ENCODE measurements around the gene RRH. TPM values are rescaled to one million over a fixed set of nuclear protein-coding genes. Genes with fewer than 3 reads are reported as not detected.
A peak's percentile ranks its signal among the peaks of the same experiment; 100 is the strongest.
"Not testable (repeated sequence)": the region's sequence is repeated elsewhere in the genome, so short reads cannot be mapped to it uniquely, and the experiment has no call there.

Gene RRH
- total RNA-seq, 2 donors from 2014 or later, result 0.57 TPM; not detected in 1

- no peak overlapping the region for H3K27ac ChIP-seq
Measured at GRCh38 chr4:109846395-109847098, 18.8 kb downstream of the RRH start.

GRCh38 chr4:109847896-109848442, 20.2 kb downstream of the RRH start, which contains the start of gene LRIT3:
TSS of gene LRIT3 (plus strand) at chr4:109848107. CDS start at chr4:109848202, 95 bp downstream.
- H3K27me3 ChIP-seq, result no peaks in the 10 kb centered on the region
- DNase-seq, result no peak
- no peaks in the 10 kb centered on the region for H3K9me3 ChIP-seq
- H3K4me3 ChIP-seq, result no peak within 1 kb of the TSS
- no peak for TF ChIP-seq CTCF (IDR thresholded peaks at IDR 0.05)
- H3K36me3 ChIP-seq, result no peaks in the 10 kb centered on the region
- H3K9ac ChIP-seq (ENCODE audit: low read depth in 2 of 2, low read length in 2 of 2), result no peak within 1 kb of the TSS
- H3K4me1 ChIP-seq, result no peaks in the 10 kb centered on the region
- H3K27ac ChIP-seq, result no peak within 1 kb of the TSS
- intact Hi-C loops (cut with DNase I), result no loop called here

More at GRCh38 chr4:109846395-109847098, 18.8 kb downstream of the RRH start:
- no peaks in the 10 kb centered on the region for H3K9me3 ChIP-seq
- no peaks in the 10 kb centered on the region for H3K36me3 ChIP-seq
- intact Hi-C loops (cut with DNase I), result no loop called here
- H3K9ac ChIP-seq (ENCODE audit: low read depth in 2 of 2, low read length in 2 of 2), result no peak overlapping the region
- no peak overlapping the region for H3K4me3 ChIP-seq
- H3K4me1 ChIP-seq, result no peaks in the 10 kb centered on the region
- H3K27me3 ChIP-seq, result no peaks in the 10 kb centered on the region
- no peak for TF ChIP-seq CTCF (IDR thresholded peaks at IDR 0.05)
- peak; percentile 48 for DNase-seq

GRCh38 chr4:109848501-109848900, 20.7 kb downstream of the RRH start:
- no peak overlapping the region for H3K27ac ChIP-seq
- no peaks in the 10 kb centered on the region for H3K4me1 ChIP-seq
- no peak for DNase-seq
- no peaks in the 10 kb centered on the region for H3K9me3 ChIP-seq
- intact Hi-C loops (cut with DNase I), result no loop called here
- H3K27me3 ChIP-seq, result no peaks in the 10 kb centered on the region
- no peak for TF ChIP-seq CTCF (IDR thresholded peaks at IDR 0.05)
- no peak overlapping the region for H3K4me3 ChIP-seq
- H3K36me3 ChIP-seq, result no peaks in the 10 kb centered on the region
- H3K9ac ChIP-seq (ENCODE audit: low read depth in 2 of 2, low read length in 2 of 2), result no peak overlapping the region

GRCh38 chr4:109850601-109851000, 22.8 kb downstream of the RRH start:
- Histone ChIP-seq H3K36me3 (no peaks in the 10 kb centered on the region), H3K4me3 (no peak overlapping the region), H3K27me3 (no peaks in the 10 kb centered on the region), H3K9ac (ENCODE audit: low read depth in 2 of 2, low read length in 2 of 2) (no peak overlapping the region), H3K4me1 (no peaks in the 10 kb centered on the region), H3K9me3 (no peaks in the 10 kb centered on the region), H3K27ac (no peak overlapping the region)
- intact Hi-C loops (cut with DNase I), result no loop called here
- no peak for DNase-seq
- TF ChIP-seq CTCF (IDR thresholded peaks at IDR 0.05), result no peak

GRCh38 chr4:109859426-109860300, 31.9 kb downstream of the RRH start:
- H3K27ac ChIP-seq; H3K27me3 ChIP-seq; H3K4me3 ChIP-seq; DNase-seq; H3K36me3 ChIP-seq; H3K9me3 ChIP-seq; intact Hi-C loops (cut with DNase I); H3K9ac ChIP-seq (ENCODE audit: low read depth in 2 of 2, low read length in 2 of 2); H3K4me1 ChIP-seq: not testable (repeated sequence)

All from colonic mucosa (tissue), 4 donors.